BJ (cell line): ENCODE measurements around the gene CPT1C. TPM values are rescaled to one million over a fixed set of nuclear protein-coding genes. Genes with fewer than 3 reads are reported as not detected.

Experiments
- CTCF ChIA-PET: fragments of 350-600 bp; formaldehyde crosslinking; extraction: SDS; loops from one replicate; lab custom pipeline; 2021; ENCODE audit warnings: antibody characterized with exemption, inconsistent platforms; lab: Yijun Ruan, JAX
- POLR2A ChIA-PET: fragments of 300-600 bp; sonication (Branson Sonifier 250); formaldehyde crosslinking; extraction: SDS; loops from one replicate; lab custom pipeline; 2021; ENCODE audit warnings: antibody characterized with exemption; lab: Charles Lee
- DNase-seq: peaks from one replicate; pipeline ENCODE4 v3.0.0-alpha.2; 2011; ENCODE audit warnings: low read depth
- H3K27me3 ChIP-seq: 2 replicates; pipeline ENCODE4 v1.6.0; 2011; ENCODE audit warnings: low read length; ENCODE audit not compliant: control insufficient read depth, insufficient read depth
- H3K36me3 ChIP-seq: 2 replicates; pipeline ENCODE4 v1.5.1; 2011; ENCODE audit warnings: low read length; ENCODE audit not compliant: control insufficient read depth, insufficient read depth
- H3K4me3 ChIP-seq: 2 replicates; pipeline ENCODE4 v1.5.1; 2011; ENCODE audit warnings: low read depth, mild to moderate bottlenecking, control low read depth, low read length
- polyA plus RNA-seq: library from polyadenylated mRNA; depleted of rRNA; stranded (reverse); fragments of >200 nt; gene quantifications from 2 replicates; pipeline ENCODE4 v1.2.3, GENCODE V29; 2011
- TF ChIP-seq, protein P1 (sequence below): IDR thresholded peaks from 2 replicates; pipeline ENCODE4 v1.5.1; 2011; ENCODE audit warnings: low read depth, mild to moderate bottlenecking, control low read depth, inconsistent platforms, low read length, moderate library complexity; ENCODE audit not compliant: insufficient read depth

Gene CPT1C
- polyA plus RNA-seq, 1 experiment = 45.9 TPM

DNA sequence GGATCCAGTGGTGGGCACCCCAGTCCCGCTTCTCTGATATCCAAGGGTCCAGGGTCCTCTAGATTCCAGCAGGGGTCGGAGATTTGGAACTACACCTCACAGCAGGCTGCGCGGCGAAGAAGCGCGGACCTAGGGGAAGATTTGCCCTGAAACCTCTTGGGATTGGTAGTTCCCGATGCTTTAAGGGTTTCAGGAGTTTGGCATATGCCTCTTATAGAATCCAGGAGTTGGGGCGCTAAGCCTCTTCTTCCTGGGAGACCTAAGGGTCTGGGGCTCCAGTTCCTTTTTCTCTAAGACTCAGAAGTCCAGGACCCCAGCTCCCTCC, 24.8 kb upstream of the CPT1C start:
- DNase-seq = no peak
- H3K27me3 ChIP-seq = no peaks in the 10 kb centered on the region
- peak overlapping the region; percentile 76 for H3K4me3 ChIP-seq
- TF ChIP-seq, protein P1, sequence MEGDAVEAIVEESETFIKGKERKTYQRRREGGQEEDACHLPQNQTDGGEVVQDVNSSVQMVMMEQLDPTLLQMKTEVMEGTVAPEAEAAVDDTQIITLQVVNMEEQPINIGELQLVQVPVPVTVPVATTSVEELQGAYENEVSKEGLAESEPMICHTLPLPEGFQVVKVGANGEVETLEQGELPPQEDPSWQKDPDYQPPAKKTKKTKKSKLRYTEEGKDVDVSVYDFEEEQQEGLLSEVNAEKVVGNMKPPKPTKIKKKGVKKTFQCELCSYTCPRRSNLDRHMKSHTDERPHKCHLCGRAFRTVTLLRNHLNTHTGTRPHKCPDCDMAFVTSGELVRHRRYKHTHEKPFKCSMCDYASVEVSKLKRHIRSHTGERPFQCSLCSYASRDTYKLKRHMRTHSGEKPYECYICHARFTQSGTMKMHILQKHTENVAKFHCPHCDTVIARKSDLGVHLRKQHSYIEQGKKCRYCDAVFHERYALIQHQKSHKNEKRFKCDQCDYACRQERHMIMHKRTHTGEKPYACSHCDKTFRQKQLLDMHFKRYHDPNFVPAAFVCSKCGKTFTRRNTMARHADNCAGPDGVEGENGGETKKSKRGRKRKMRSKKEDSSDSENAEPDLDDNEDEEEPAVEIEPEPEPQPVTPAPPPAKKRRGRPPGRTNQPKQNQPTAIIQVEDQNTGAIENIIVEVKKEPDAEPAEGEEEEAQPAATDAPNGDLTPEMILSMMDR = peak; percentile 13; the same call in 1 of the 2 replicates
- ChIA-PET POLR2A (no interaction called here), CTCF (interaction anchor here (3.0 kb wide), 1 partner anchor 10 kb away, joined by 22 read pairs; the partner anchor contains the start of gene PRMT1)
- peaks cover 8% of the 10 kb centered on the region for H3K36me3 ChIP-seq

DNA sequence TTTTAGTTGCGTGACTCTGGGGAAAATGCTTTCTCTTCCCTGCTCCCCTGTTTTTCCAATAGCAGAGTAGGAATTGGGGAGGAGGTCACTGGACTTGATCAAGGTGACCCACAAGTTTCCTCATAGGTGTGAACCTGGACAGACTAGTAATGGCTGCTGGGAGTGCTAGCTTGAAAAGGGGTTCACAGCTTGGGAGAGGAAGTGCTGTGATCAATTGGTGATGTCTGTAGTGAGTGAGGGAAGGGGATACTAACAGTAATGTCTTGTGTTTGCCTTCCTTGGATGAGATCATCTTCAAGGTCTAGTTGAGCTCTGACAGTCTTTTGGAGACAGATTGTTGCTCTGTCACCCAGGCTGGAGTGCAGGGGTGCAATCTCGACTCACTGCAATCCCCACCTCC, 23.4 kb upstream of the CPT1C start:
- POLR2A ChIA-PET = no interaction called here
- DNase-seq = no peak
- CTCF ChIA-PET = no interaction called here

DNA sequence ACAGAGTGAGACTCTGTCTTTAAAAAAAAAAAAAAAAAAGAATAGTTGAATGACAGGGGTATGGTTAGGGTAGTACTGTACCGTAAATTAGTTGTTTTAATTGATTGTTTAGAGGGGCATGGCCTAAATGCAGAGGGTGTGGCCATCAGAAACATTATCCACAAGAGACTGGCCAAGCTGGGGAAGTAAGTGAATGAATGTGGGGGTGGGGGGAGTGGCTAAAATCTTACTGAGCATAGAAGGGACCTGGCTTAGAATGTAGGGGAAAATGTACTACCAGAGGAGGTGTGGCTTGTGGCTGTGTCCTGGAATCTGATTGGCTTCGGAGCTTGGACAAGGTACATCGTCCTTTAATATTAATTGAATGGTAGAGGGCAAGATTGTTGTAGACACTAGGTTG, 21.4 kb upstream of the CPT1C start:
- H3K36me3 ChIP-seq = no peaks in the 10 kb centered on the region; the same call in 1 of the 2 replicates
- no peak for DNase-seq
- ChIA-PET POLR2A (no interaction called here), CTCF (interaction anchor here (1.0 to 1.7 kb wide), 2 partner anchors 11 to 123 kb away, joined by 3 to 4 read pairs; no protein-coding TSS in a partner anchor)
- TF ChIP-seq, protein P1 = no peak
- H3K4me3 ChIP-seq = no peak overlapping the region
- H3K27me3 ChIP-seq = no peaks in the 10 kb centered on the region

More for the DNA sequence above, 23.4 kb upstream of the CPT1C start:
- TF ChIP-seq, protein P1 = no peak
- Histone ChIP-seq H3K36me3 (peaks cover 6% of the 10 kb centered on the region), H3K4me3 (no peak overlapping the region), H3K27me3 (no peaks in the 10 kb centered on the region)

DNA sequence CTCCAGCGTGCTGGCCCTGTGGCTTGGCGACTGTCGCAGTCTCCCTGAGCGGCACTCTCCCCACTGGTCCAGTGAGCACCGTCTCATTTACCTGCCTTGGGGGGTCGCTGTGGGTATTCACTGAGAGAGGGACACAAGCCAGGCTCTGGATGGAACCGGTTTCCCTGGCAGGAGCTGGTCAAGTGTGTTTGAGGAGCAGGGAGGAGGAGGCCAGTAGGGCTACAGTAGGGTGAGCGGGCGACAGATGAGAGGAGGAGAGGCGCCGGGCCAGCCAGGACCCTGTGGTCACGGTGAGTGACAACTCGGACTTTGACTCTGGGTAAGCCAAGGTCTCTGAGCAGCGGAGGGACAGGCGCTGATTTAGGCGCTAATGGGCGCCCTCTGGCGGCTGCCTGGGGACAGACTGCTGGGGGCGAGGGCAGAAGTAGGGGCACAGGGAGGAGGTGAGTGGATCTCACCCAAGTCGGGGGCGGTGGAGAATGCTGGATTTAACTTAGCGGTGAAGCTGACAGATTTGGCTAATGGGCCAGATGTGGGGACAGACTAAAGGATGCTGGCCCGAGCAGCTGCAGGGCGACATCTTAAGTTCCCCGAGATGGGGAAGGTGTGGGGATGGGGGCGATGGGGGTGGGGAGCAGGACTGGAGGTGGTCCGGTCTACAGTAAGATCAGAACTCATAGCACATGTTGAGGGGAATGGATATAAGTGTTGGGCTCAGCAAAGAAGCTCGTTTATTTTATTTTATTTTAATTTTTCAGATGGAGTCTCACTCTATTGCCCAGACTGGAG, 18.6 kb upstream of the CPT1C start:
- POLR2A ChIA-PET = interaction anchor here (0.6 kb wide), 1 partner anchor 25 kb away, joined by 4 read pairs; no protein-coding TSS in a partner anchor
- DNase-seq = no peak
- Histone ChIP-seq H3K4me3 (no peak overlapping the region), H3K27me3 (no peaks in the 10 kb centered on the region), H3K36me3 (no peaks in the 10 kb centered on the region; the same call in 1 of the 2 replicates)
- CTCF ChIA-PET = interaction anchor here (0.6 to 2.1 kb wide), 27 partner anchors 8 to 332 kb away, joined by 3 to 9 read pairs (median 4); partner anchors contain the start of genes AP2A1, NOSIP and RRAS
- TF ChIP-seq, protein P1 = peak; percentile 98

DNA sequence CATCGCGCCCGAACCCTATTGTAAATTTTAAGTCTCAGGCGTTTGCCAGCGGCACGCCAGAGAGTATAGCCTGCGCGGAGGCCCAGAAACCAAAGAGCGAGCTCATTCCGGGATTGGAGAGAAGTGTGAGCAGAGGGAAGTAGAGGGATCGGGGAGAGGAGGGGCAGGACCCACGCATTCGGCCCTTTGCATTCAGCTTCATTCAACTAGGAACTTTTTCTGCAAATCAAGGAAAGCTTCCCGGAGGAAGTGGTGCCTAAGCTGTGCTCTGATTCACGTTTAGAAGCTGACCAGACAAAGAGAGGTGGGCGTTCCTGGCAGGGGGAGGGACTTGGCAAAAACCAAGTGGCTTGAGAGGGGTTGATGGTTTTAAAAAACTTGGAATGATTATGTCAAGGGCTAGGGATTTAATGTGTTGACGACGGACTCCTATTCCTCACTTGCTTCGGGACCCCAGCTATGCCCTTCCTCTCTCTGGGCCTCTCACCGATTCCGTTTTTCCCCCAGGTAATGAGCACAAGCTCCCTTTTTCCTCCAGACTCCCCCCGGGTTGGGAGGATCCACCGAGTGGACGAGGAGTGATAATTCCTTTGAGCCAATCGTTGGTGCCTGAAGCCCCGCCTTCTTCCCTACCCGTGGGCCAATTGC, 14.7 kb upstream of the CPT1C start:
- TF ChIP-seq, protein P1 = no peak
- CTCF ChIA-PET = interaction anchor here (0.7 to 4.6 kb wide), 6 partner anchors 12 to 178 kb away, joined by 4 to 22 read pairs (median 4); partner anchors contain the start of genes BCL2L12 and IRF3
- no peaks in the 10 kb centered on the region for H3K27me3 ChIP-seq
- DNase-seq = peak; percentile 52
- peak overlapping the region; percentile 29 for H3K4me3 ChIP-seq
- POLR2A ChIA-PET = interaction anchor here (0.6 to 1.3 kb wide), 6 partner anchors 34 to 223 kb away, joined by 3 to 9 read pairs (median 3); partner anchors contain the start of genes ALDH16A1, RRAS and SCAF1
- no peaks in the 10 kb centered on the region for H3K36me3 ChIP-seq
